Bronchial epithelial cell (primary cell): ENCODE data around the gene DPPA4. TPM values are rescaled to one million over a fixed set of nuclear protein-coding genes. Genes with fewer than 3 reads are reported as not detected.

Experiments
- DNase-seq: peaks from one replicate; pipeline ENCODE4 v3.0.0-alpha.2; 2010; ENCODE audit warnings: low read depth
- FAIRE-seq: peaks from 2 replicates; lab custom pipeline; 2011; peaks lifted over from hg19 to GRCh38; lab: Jason Lieb, UNC
- H3K27me3 ChIP-seq: 2 replicates; pipeline ENCODE4 v1.5.1; 2011; ENCODE audit warnings: low read length; ENCODE audit not compliant: control insufficient read depth, insufficient read depth
- H3K36me3 ChIP-seq: 2 replicates; pipeline ENCODE4 v1.5.1; 2011; ENCODE audit warnings: low read length; ENCODE audit not compliant: control insufficient read depth, insufficient read depth
- H3K4me3 ChIP-seq: 2 replicates; pipeline ENCODE4 v1.5.1; 2011; ENCODE audit warnings: mild to moderate bottlenecking, low read depth, low read length, control low read depth
- total RNA-seq: library from RNA; depleted of rRNA; stranded (reverse); fragments of >200 nt; gene quantifications from 2 replicates; pipeline ENCODE4 v1.2.1, GENCODE V29; 2014
- TF ChIP-seq, protein P1 (sequence below): IDR thresholded peaks from 2 replicates; pipeline ENCODE4 v1.5.1; 2011; ENCODE audit warnings: mild to moderate bottlenecking, moderate library complexity, low read length, control low read depth, inconsistent platforms; ENCODE audit not compliant: insufficient read depth, severe bottlenecking

Gene DPPA4
- total RNA-seq, 1 donor from 2014 or later = not detected

DNA sequence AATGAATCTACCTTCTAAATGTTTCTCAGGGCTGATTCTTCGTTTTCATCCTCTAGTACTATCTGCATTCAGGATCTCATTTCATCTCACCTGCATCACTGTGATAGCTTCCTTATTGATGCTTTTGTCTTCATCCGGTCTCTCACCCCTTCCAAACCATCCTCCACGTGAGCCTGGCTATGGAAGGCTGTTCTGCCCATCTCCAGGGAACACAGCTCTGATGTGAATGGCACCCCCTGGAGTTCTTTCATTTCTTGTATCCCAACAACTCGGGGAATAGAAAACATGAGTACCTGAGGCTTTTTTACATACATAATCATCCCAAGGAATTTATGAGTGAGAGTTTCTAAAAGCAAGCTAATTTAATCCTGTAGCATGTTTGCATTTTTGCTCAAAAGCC is 8.8 kb upstream of the DPPA4 start:
- FAIRE-seq = no peak
- no peak for DNase-seq
- H3K4me3 ChIP-seq = no peak overlapping the region
- H3K36me3 ChIP-seq = no peaks in the 10 kb centered on the region
- TF ChIP-seq, protein P1, sequence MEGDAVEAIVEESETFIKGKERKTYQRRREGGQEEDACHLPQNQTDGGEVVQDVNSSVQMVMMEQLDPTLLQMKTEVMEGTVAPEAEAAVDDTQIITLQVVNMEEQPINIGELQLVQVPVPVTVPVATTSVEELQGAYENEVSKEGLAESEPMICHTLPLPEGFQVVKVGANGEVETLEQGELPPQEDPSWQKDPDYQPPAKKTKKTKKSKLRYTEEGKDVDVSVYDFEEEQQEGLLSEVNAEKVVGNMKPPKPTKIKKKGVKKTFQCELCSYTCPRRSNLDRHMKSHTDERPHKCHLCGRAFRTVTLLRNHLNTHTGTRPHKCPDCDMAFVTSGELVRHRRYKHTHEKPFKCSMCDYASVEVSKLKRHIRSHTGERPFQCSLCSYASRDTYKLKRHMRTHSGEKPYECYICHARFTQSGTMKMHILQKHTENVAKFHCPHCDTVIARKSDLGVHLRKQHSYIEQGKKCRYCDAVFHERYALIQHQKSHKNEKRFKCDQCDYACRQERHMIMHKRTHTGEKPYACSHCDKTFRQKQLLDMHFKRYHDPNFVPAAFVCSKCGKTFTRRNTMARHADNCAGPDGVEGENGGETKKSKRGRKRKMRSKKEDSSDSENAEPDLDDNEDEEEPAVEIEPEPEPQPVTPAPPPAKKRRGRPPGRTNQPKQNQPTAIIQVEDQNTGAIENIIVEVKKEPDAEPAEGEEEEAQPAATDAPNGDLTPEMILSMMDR = no peak
- H3K27me3 ChIP-seq = no peaks in the 10 kb centered on the region

DNA sequence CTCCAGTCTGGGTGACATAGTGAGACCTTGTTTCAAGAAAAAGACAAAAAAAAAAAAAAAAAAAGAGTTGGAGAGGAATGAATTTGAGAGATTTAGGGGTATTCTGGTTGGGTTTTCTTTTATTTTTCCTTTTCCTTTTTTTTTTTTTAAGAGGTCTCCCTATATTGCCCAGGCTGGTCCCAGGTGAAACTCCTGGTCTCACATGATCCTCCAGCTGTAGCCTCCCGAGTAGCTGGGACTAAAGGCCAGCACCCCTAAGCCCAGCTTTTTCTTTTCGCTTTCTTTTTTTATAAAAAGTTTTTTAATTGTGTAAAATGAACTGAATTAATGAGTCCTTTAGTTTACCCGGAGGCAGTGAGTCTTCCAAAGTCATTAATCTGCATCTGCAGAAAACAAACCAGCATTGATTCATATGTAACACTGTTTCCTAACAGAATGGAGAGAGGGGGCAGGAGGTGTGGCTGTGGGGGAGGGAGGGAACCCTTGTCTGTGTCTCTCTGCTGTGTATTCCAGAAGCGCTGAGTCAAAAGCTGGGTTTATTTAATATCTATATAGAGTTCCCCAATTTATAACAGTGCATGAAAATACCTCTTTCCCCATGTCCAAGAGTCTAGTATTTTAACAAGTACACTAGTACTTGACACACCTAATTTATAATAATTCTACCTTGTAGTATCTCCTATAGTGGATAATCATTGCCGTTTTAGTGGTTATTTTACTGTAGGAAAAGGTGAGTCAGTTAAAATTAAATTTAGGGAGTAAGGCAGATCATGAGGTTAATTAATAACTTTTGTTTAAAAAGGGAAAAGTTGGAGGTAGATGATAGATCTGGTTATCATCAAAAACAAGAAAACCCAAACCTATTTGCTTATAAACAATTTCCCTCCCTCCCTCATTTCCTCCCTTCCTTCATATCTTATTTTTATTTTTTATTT is 2.6 kb upstream of the DPPA4 start:
- DNase-seq (no peak), FAIRE-seq (no peak)
- H3K36me3 ChIP-seq = no peaks in the 10 kb centered on the region

DNA sequence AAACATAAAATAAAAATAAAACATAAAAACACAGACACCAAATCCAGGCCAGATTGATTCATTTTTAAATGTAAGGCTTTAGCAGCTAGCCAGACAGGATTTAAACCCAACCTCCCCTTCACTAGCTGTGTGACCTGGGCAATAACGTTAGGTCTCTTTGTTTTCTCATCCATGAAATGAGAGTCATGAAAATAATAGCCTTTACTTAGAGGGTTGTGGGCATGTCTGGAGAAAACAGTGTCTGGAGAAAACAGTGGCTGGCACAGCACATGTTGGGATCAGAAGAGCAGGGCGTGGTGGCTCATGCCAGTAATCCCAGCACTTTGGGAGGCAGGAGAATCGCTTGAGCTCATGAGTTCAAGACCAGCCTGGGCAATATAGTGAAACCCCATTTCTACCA is 1.9 kb upstream of the DPPA4 start:
- H3K36me3 ChIP-seq = no peaks in the 10 kb centered on the region
- H3K27me3 ChIP-seq = no peaks in the 10 kb centered on the region
- no peak for FAIRE-seq
- H3K4me3 ChIP-seq = no peak overlapping the region
- TF ChIP-seq, protein P1 = no peak
- DNase-seq = no peak

More for the DNA sequence above, 2.6 kb upstream of the DPPA4 start:
- H3K27me3 ChIP-seq = no peaks in the 10 kb centered on the region
- no peak overlapping the region for H3K4me3 ChIP-seq
- TF ChIP-seq, protein P1 = no peak

DNA sequence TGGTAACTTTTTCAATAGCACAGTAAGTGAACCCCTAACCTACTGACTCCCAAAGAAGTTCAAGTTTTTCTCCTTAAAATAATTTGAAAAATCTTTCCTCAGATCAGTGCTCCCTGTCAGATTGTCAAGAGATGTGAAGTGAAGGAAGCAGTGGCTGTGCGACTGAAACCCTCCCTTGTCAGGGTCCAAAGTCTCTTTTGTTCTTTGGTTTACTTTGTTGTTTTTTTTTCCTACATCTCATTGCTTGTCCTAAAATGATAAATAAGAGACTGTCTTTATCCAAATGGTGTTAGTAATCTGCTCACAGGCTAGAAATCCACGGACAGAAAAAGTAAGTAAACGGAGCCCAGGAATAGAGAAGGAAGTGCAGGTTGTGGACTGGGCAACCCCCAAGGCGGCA is 976 bp upstream of the DPPA4 start:
- Histone ChIP-seq H3K36me3 (no peaks in the 10 kb centered on the region), H3K27me3 (no peaks in the 10 kb centered on the region), H3K4me3 (no peak overlapping the region)
- no peak for FAIRE-seq
- TF ChIP-seq, protein P1 = no peak
- DNase-seq = no peak

DNA sequence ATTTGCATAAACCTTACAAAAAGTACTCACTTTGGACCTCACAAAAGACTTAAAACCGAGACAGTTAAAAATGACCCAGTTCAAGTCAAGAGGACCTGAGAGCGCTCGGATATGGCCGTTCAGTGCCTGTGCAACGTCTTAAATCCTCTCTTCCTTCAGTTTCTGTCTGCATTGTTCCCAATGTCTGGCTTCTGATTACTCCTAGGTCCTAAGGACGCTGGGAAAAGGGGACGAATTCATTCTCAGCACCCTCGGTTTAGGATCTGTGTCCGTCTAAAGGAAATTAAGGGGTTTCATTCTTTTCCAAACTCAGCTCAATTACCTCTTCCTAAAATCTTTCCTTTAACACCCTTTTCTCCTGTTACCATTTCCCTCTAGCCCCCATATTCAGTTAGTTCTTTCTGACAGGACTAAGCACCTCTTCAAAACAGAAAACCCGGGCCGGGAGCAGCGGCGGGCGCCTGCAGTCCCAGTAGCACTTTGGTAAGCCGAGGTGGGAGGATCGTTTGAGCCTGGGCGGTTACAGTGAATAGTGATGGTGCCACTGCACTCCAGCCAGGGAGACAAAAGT is 970 bp downstream of the DPPA4 start:
- TF ChIP-seq, protein P1 = no peak
- FAIRE-seq (no peak), DNase-seq (no peak)
- Histone ChIP-seq H3K36me3 (no peaks in the 10 kb centered on the region), H3K27me3 (no peaks in the 10 kb centered on the region), H3K4me3 (no peak overlapping the region)
